Activated effector memory CD4-positive, alpha-beta T cell treated with Interleukin-2 at 50 U/mL for 16 hours (primary cell): ENCODE data around the gene ERG28.
"Not testable (repeated sequence)": the region's sequence is repeated elsewhere in the genome, so short reads cannot be mapped to it uniquely, and the experiment has no call there.

ENCODE experiments used
- DNase-seq: peaks from one replicate; pipeline ENCODE4 v3.0.0-alpha.2; 2020

ERG28 gene

DNA sequence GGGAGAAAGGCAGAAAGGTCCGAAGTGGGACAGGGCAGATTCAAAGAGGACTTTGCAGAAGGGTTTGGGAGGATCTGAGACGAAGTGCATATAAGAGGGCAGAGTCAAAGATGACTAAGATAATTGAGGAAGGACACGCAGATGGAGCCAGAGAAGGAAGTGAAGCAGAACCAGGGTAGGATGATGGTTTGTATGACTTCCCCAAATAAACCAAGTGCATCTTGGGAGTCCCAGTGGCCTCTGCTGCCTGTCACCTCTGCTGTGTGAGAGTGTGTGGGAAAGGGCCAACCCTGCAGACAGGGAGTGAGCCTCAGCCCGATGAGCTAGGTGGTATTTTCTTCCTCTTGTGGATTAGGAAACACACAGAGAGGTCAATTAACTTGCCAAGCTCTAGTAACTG lies 45.5 kb downstream of the ERG28 start:
- DNase-seq, result no peak

DNA sequence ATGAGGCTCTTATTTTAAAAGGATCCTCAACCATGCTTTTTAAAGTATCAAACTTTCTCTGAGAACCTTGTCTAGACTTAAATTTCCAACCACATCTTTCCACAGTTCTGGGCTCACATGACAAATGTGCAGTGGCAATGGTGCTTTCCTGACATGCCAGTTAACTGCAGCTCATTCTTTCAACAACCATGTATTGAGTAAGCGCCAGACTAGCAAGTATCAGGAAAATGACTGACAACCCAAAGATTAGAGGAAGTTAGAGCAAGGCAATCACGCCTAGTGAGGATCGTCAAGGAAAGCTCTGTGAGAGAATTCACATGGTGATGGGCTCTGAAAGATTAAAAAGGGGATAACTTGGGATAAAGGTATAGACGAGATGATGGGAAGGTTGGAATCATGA lies 46.5 kb downstream of the ERG28 start:
- DNase-seq, result no peak

DNA sequence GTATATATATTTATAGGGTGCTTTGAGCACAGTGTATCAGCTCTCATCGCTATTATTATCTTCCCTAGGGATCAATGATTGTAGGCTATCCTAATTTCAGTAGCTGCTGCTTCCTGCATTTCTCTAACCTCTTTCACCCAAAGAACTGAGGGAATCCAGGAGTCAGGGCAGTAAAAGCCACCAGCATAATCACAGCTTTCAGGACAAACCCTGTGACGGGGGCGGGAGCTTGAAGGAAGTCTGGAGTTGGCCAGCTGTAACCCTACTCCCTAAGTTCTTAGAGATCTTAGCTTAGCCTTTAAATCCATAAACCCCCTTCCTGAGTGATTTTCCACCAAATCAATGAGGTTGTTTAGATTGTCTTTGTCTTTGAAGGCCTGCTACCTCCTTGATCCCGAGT lies 48.5 kb downstream of the ERG28 start:
- no peak for DNase-seq

DNA sequence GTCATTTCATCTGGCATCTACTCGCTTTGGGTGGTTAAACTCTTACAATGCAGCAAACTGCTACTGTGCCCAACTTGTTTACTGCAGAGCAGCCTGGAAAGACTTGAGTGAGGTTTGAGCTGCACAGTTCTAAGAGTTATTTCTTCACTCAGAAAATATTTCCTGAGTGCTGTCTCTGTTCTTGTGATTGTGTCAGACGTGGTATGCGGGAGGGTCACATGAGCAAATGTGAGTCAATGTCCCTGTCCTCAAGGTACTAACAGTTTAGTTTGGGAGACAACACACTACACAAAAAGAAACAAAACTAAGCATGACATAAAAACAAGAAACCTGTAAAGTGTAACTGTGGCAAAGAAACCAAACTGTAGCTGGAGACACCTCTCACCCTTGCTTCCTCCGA lies 49.8 kb downstream of the ERG28 start:
- DNase-seq, result no peak

DNA sequence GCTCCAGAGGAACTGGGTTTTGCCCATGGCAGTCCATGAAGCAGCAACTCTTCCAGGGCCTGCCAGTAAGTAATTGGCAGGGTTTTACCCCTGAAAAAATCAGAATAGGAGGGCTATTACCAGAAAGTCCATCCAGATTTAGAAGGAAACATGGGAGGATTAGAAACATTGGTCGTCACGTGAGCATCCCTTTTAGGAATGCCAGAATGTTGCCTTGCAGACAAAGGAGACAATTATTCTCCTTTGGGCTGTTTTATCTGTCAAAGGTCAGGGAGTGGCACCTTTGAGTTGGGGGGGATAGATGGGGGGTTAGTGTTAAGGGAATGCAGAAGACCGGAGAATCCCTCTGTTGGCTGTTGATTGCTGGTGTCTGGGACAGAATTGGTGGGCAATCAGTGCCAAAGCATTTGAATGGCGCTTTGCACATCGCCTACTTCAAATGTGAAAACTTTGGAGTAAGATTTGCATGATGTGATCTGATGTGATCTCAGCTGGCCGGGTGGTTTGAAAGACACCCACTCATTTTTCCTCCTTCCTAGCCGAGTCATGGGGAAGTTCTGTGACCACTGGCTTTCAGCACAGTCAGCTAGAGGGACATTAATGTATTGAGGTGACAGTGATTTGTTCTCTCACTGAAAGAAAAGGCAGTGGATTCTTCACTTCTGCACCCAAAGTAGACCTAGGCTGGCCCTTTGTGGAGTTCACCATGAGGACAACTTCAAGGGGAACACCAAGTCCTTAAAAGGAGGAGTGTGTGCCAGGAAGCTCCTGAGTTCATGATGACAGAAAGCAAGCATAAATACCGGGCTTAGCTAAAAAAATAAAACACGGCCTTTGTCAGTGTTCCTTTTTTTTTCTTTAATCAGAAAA lies 50.8 kb downstream of the ERG28 start:
- DNase-seq, result no peak

DNA sequence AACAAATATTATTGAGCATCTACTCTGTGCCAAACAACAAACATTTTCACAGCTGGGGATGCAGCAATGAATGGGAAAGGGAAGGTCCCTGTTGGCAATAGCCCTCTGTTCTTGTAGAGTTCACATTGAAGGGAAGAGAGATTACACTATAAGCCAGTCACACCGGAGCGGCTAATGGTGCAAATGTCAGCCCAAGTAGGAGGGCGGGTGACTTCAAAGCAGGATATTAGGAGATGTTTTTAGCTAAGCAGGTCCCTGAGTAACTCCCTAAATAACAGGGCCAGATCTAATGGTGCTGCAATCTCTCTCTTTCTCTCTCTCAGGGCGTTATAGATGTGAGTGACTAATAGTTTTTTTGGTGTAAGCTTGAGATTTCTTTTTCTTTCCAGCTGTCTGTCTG lies 51.6 kb downstream of the ERG28 start:
- DNase-seq, result no peak

DNA sequence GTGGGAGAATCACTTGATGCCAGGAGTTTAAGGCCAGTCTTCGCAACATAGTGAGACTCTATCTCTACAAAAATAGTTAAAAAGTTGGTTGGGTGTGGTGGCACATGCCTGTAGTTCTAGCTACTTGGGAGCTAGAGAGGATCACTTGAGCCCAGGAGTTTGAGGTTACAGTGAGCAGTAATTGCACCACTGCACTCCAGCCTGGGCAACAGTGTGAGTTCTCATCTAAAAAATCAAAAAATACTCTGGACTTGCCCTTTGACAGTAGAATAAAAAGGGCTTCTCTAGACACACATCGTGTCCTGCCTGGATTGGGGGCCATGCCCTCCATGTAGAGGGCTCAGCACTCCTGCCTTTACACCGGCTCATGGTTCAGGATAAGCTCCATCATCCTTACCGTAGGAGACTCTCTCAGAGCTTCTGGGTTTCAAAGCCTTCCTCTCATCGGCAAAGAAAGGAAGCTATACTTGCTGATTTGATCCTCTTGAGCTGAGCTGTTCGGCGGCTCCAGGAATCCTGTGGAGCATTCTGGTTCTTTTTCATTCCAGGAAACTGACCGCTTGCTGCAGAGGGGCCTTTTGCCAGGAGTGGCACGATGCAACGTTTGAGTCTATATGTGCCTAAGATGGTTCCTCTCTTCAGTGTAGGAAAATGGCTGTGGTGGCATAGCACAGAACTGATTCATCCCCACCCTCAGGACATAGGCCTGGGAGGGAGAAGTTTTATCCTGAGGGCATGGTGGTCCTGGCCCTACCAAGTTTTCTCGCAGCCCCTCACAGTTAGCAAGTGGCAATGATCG lies 52.6 kb downstream of the ERG28 start:
- no peak for DNase-seq

DNA sequence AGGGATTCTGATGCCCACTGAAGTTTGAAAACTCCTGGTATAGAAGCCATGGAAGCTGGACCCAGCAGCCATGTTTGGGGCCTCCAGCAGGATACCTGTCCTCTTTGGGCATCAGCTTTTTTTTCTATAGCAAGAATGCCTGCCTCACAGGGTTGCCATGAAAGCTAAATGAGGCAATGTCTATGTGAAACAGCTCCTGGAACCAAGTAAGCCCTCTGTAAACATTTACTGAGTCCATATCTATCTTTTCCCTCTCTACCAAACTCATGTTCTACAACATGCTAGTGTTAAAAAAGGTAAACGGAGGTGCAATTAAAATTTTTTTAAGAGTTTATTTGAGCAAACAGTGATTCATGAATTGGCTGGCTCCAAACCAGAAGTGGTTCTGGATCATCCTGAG lies 53.6 kb downstream of the ERG28 start:
- DNase-seq, result no peak

DNA sequence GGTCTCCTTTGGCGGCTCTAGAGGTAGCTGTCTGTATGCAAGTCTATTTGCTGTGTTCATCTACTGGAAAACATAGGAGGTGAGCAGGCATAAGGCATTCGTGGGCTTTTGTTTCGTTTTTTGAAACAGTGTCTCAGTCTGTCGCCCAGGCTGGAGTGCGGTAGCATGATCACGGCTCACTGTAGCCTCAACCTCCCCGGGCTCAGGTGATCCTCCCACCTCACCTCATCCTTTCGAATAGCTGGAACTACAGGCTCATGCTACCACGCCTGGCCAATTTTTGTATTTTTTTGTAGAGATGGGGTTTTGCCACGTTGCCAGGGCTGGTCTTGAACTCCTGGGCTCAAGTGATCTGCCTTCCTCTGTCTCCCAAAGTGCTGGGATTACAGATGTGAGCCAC lies 54.8 kb downstream of the ERG28 start:
- DNase-seq, result no peak

DNA sequence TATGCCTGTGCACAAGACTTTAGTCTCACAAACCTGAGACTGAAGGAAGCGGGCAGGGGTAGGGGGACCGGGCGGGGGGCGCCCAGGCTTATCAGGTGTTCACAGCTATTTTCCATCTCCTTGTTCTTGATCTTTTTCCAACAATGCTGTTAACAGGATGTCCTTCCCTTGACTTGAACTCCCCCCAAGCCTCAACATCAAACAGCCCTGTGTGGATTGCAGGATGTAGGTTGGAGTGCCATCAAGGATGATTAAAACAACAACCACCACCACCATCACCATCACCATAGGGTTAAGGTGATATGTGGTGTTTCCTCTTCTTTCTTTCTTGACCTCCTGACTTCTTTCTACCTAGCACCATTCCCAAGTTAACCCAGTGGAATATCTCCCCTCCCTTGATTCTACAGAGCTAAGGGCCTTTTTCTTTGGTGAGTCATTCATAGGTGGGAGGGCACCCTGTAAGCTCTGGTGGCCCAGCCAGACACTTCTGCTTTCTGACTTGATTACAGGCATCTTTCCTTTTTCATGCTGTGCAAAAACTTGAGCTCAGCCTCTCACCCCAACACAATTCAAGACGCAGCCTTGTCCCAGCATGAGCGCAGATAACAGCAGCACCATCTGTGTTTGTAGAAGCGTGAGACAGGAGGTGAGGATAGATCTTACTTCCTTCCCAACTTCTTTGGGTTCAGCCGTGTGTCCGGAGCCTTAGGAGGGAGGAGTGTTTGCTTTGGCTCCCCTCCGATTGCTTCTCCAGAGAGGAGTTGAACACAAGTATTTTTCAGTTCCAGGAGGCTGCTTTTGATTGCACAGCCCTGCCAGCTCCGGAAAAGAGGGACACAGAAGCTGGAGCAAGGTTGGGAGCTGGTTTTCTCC lies 55.5 kb downstream of the ERG28 start:
- DNase-seq, result no peak

DNA sequence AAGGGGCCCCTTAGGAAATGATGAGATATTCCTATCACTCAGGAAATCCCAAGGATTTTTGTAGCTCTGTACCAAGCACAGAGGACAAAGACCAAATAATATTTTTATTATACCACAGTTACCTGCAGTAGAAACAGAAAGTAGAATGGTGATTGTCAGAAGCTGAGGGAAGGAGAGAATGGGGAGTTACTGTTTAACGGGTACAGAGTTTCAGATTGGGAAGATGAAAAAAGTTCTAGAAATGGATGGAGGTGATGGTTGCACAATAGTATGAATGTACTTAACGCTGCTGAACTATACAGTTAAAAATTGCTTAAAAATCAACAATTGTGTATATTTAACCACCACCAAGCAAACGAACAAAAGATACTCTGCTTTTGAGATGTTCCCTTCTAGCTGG lies 58.2 kb downstream of the ERG28 start:
- no peak for DNase-seq

DNA sequence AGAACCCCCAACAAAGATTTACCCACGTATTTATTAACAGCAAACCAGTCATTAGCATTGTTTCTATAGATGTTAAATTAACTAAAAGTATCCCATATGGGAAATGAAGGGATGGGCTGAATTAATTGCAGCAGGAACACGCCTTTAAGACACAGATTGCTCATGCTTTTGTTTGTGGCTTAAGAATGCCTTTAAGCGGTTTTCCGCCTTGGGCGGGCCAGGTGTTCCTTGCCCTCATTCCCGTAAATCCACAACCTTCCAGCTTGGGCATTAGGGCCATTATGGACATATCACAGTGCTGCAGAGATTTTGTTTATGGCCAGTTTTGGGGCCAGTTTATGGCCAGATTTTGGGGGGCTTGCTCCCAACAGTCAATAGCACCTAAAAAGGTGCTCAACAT lies 59.6 kb downstream of the ERG28 start:
- DNase-seq, result not testable (repeated sequence)

DNA sequence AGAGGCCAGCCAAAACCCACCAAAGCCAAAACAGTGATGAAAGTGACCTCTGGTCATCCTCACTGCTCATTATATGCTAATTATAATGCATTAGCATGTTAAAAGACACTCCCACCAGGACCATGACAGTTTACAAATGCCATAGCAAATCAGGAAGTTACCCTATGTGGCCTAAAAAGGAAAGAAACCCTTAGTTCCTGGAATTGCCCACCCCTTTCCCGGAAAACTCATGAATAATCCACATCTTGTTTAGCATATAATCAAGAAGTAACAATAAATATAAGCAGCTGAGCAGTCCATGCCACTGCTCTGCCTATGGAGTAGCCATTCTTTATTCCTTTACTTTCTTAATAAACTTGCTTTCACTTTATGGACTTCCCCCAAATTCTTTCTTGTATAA lies 60.6 kb downstream of the ERG28 start:
- DNase-seq, result not testable (repeated sequence)
